Right lobe of liver (tissue), 6 donors: ENCODE data around the gene RNF11. TPM values are rescaled to one million over a fixed set of nuclear protein-coding genes. Genes with fewer than 3 reads are reported as not detected.

Source experiments
- ATAC-seq, 4 donors: fragments of 200-7000 bp; cut with Tn5 transposase; one replicate each; pipeline ENCODE4 v1.9.1; 2020; ENCODE audit warnings: mild to moderate bottlenecking in 4 of 4, moderate library complexity in 4 of 4
- DNase-seq, 3 donors: peaks; one replicate each; pipeline ENCODE4 v3.0.0-alpha.2; 2020
- H3K27ac ChIP-seq, 3 donors: fragments of 200-600 bp; one replicate each; pipeline ENCODE4 v1.8.0; 2022
- H3K27me3 ChIP-seq, 2 donors: fragments of 200-600 bp; one replicate each; pipeline ENCODE4 v1.8.0; 2022
- H3K36me3 ChIP-seq, 4 donors: fragments of 200-600 bp; sonication (generic) in 1 of 4; one replicate each; pipeline versions ENCODE4 v1.5.1 to v1.8.0; 2017 to 2022; ENCODE audit warnings: control low read depth in 1 of 4
- H3K4me1 ChIP-seq, 4 donors: fragments of 200-600 bp; sonication (generic) in 1 of 4; one replicate each; pipeline versions ENCODE4 v1.5.1 to v1.8.0; 2017 to 2022; ENCODE audit warnings: control low read depth in 1 of 4
- H3K4me3 ChIP-seq, 3 donors: fragments of 200-600 bp; one replicate each; pipeline ENCODE4 v1.8.0; 2022
- H3K9me3 ChIP-seq, 4 donors: fragments of 200-600 bp; sonication (generic) in 1 of 4; one replicate each; pipeline versions ENCODE4 v1.5.1 to v1.8.0; 2017 to 2022; ENCODE audit warnings: control low read depth in 1 of 4
- POLR2A ChIP-seq: fragments of 450-650 bp; IDR thresholded peaks from one replicate; pipeline ENCODE4 v1.6.1; 2017; ENCODE audit warnings: antibody characterized with exemption, mild to moderate bottlenecking
- WGBS: methylation state at CpG from one replicate; pipeline ENCODE4 v1.1.6; 2018; ENCODE audit warnings: low coverage, low lambda C conversion rate; ENCODE audit not compliant: insufficient coverage; ENCODE audit errors: missing lambda C conversion rate; 5-methylcytosine and 5-hydroxymethylcytosine counted together
- intact Hi-C, 2 donors: fragments of 100-400 bp; cut with DNase I; formaldehyde crosslinking; loops; one replicate each; pipeline versions ENCODE4 v1.11.2 to v1.14.1; 2022
- total RNA-seq, 6 experiments: library from RNA; depleted of rRNA in 2 of 6; stranded (reverse); fragments of >200 nt in 2 of 6; fragmentation: NEBNext Ultra II Directional in 3 of 6; extraction: Animal tissue kit (Norgen Biotek cat#: 25700) in 3 of 6; gene quantifications; one replicate each; pipeline versions ENCODE4 v1.1.0 to v1.2.4, GENCODE V29; 2016 to 2023
- TF ChIP-seq, protein P1 (sequence below), 4 donors: fragments of 200-600 bp in 3 of 4; fragments of 450-650 bp in 1 of 4; IDR thresholded peaks; one replicate each; pipeline versions ENCODE4 v1.5.1 to v1.8.0; 2016 to 2022; ENCODE audit warnings: antibody characterized with exemption in 4 of 4, mild to moderate bottlenecking in 2 of 4
- donor health status: DM: no; HTN: yes; CAD: no.
- donor health status: DM: no; HTN: no; CAD: no.
- donor health status: DM: no; HTN: no; CAD: no.
- donor health status: DM: no; HTN: yes; CAD: no.
- donor health status: DM: no; HTN: yes; CAD: no.

RNF11 gene
- total RNA-seq, 6 experiments from 2014 or later, result 35.1 to 60.1 (median 50.0) TPM

GRCh38 chr1:51305371-51305823 is 69.3 kb downstream of the RNF11 start:
- peaks cover 0 to 14% (median 4%) of the 10 kb centered on the region in 4 donors for H3K4me1 ChIP-seq
- DNase-seq (peak in 1 of 3 donors; percentile 56), ATAC-seq (peak; percentile 76 to 87 (median 85))
- TF ChIP-seq, protein P1, sequence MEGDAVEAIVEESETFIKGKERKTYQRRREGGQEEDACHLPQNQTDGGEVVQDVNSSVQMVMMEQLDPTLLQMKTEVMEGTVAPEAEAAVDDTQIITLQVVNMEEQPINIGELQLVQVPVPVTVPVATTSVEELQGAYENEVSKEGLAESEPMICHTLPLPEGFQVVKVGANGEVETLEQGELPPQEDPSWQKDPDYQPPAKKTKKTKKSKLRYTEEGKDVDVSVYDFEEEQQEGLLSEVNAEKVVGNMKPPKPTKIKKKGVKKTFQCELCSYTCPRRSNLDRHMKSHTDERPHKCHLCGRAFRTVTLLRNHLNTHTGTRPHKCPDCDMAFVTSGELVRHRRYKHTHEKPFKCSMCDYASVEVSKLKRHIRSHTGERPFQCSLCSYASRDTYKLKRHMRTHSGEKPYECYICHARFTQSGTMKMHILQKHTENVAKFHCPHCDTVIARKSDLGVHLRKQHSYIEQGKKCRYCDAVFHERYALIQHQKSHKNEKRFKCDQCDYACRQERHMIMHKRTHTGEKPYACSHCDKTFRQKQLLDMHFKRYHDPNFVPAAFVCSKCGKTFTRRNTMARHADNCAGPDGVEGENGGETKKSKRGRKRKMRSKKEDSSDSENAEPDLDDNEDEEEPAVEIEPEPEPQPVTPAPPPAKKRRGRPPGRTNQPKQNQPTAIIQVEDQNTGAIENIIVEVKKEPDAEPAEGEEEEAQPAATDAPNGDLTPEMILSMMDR (IDR thresholded peaks at IDR 0.05), result no peak
- TF ChIP-seq POLR2A, result no peak
- 43% methylated on average over 1 of the region's 4 CpGs for WGBS
- intact Hi-C loops, result no loop called here
- no peaks in the 10 kb centered on the region for H3K27me3 ChIP-seq
- peak overlapping the region in 1 of 3 donors; percentile 32 for H3K27ac ChIP-seq
- H3K9me3 ChIP-seq, result no peaks in the 10 kb centered on the region
- no peak overlapping the region for H3K4me3 ChIP-seq
- no peaks in the 10 kb centered on the region for H3K36me3 ChIP-seq

DNA sequence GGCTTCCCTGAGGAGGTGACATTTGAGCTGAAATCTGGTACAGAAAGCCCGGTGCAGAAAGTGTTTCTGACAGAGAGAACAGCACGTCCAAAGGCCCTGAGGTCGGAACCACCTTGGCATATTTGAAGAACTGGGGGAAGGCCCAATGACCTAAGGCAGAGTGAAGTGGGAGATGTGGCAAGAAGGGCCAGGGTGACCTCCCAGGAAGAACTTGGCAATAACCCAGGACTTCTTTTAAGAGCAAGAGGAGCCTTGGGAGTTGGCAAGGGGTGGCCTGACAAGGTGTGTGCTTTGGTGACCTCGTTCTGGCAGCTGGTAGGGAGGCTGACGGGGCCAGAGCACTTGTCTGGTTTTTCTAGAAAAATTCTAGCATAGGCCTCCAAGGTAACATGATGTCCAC is 70.9 kb downstream of the RNF11 start:
- intact Hi-C loops, result no loop called here
- no peak for ATAC-seq

GRCh38 chr1:51308636-51309035 is 72.6 kb downstream of the RNF11 start:
- H3K27ac ChIP-seq, result no peak overlapping the region
- H3K36me3 ChIP-seq, result no peaks in the 10 kb centered on the region
- TF ChIP-seq POLR2A, result no peak
- TF ChIP-seq, protein P1 (IDR thresholded peaks at IDR 0.05), result no peak
- no peak overlapping the region for H3K4me3 ChIP-seq
- H3K4me1 ChIP-seq, result peaks cover 0 to 14% (median 4%) of the 10 kb centered on the region in 4 donors
- DNase-seq (no peak), ATAC-seq (no peak)
- H3K9me3 ChIP-seq, result no peaks in the 10 kb centered on the region
- no peaks in the 10 kb centered on the region for H3K27me3 ChIP-seq
- 82% methylated on average over 3 of the region's 6 CpGs for WGBS
- intact Hi-C loops, result no loop called here

More for the DNA sequence above, 70.9 kb downstream of the RNF11 start:
- no peak overlapping the region for H3K27ac ChIP-seq
- TF ChIP-seq, protein P1 (IDR thresholded peaks at IDR 0.05), result no peak
- TF ChIP-seq POLR2A, result no peak
- 94% methylated on average over 4 of the region's 5 CpGs for WGBS
- peaks cover 0 to 14% (median 4%) of the 10 kb centered on the region in 4 donors for H3K4me1 ChIP-seq
- H3K4me3 ChIP-seq, result no peak overlapping the region
- no peak for DNase-seq
- no peaks in the 10 kb centered on the region for H3K36me3 ChIP-seq
- H3K27me3 ChIP-seq, result no peaks in the 10 kb centered on the region
- no peaks in the 10 kb centered on the region for H3K9me3 ChIP-seq

GRCh38 chr1:51309291-51309690 is 73.2 kb downstream of the RNF11 start:
- TF ChIP-seq POLR2A, result no peak
- TF ChIP-seq, protein P1 (IDR thresholded peaks at IDR 0.05), result no peak
- no CpG with 5 or more reads among the region's 8 CpGs for WGBS
- no peaks in the 10 kb centered on the region for H3K36me3 ChIP-seq
- DNase-seq (no peak), ATAC-seq (no peak)
- H3K27ac ChIP-seq, result no peak overlapping the region
- H3K27me3 ChIP-seq, result no peaks in the 10 kb centered on the region
- intact Hi-C loops, result no loop called here
- H3K4me3 ChIP-seq, result no peak overlapping the region
- H3K4me1 ChIP-seq, result peaks cover 0 to 20% (median 5%) of the 10 kb centered on the region in 4 donors
- H3K9me3 ChIP-seq, result no peaks in the 10 kb centered on the region
